Sigmoid colon (tissue), 7 donors: Measurements from ENCODE around the gene SH3TC2. TPM values are rescaled to one million over a fixed set of nuclear protein-coding genes. Genes with fewer than 3 reads are reported as not detected.

Source experiments
- polyA plus RNA-seq, 3 donors: library from polyadenylated mRNA; stranded (reverse); fragments of 200-250 nt; gene quantifications; one replicate each; pipeline ENCODE4 v1.2.3, GENCODE V29; 2013
- small RNA-seq, 3 donors: library from RNA; depleted of rRNA; stranded (forward); fragments of <200 nt; gene quantifications; one replicate each; pipeline ENCODE3, GENCODE V24; 2016
- total RNA-seq, 4 donors: library from RNA; depleted of rRNA; stranded (reverse); fragments of >200 nt; gene quantifications; one replicate each; pipeline ENCODE4 v1.1.0, GENCODE V29; 2016
- donor health status: healthy with polysubstance abuse.
- donor health status: Bipolar disorder and iron deficiency.
- donor health status: healthy.

SH3TC2 gene
- total and polyA plus RNA-seq, 7 donors = under 0.01 to 8.3 (median 1.7) TPM; not detected in 1

Small RNAs within 50 kb of the gene (small RNA-seq; reads per million reads assigned to genes)
- gene MIR584 (2.9 to 5.1 (median 4.6) reads per million in 3 donors), gene RNU6-732P (0 reads per million in 3 donors)

Other genes starting within 250 kb of the SH3TC2 start
- gene ADRB2, start 236.5 kb downstream of the SH3TC2 start, total RNA-seq = 1 to 10 TPM; 2.0 to 4.3 (median 3.0) TPM
- gene ADRB2, start 236.5 kb downstream of the SH3TC2 start, polyA plus RNA-seq = 1 to 10 TPM in 1 of 3 donors, under 1 TPM in 1, not detected in 1; 0.60 to 1.2 TPM
- 10 to 100 TPM in 3 of 4 donors, 1 to 10 TPM in 1; 6.8 to 19.9 (median 13.8) TPM for gene ABLIM3, start 78.4 kb upstream of the SH3TC2 start, total RNA-seq
- 10 to 100 TPM in 1 of 3 donors, 1 to 10 TPM in 2; 5.8 to 11.4 (median 6.5) TPM for gene ABLIM3, start 78.4 kb upstream of the SH3TC2 start, polyA plus RNA-seq
- gene AFAP1L1, start 208.8 kb upstream of the SH3TC2 start, total RNA-seq = 1 to 10 TPM; 5.6 to 8.6 (median 7.1) TPM
- gene AFAP1L1, start 208.8 kb upstream of the SH3TC2 start, polyA plus RNA-seq = 1 to 10 TPM in 2 of 3 donors, under 1 TPM in 1; 0.23 to 4.2 (median 3.0) TPM